Measurements from ENCODE around the gene COL18A1.

DNA sequence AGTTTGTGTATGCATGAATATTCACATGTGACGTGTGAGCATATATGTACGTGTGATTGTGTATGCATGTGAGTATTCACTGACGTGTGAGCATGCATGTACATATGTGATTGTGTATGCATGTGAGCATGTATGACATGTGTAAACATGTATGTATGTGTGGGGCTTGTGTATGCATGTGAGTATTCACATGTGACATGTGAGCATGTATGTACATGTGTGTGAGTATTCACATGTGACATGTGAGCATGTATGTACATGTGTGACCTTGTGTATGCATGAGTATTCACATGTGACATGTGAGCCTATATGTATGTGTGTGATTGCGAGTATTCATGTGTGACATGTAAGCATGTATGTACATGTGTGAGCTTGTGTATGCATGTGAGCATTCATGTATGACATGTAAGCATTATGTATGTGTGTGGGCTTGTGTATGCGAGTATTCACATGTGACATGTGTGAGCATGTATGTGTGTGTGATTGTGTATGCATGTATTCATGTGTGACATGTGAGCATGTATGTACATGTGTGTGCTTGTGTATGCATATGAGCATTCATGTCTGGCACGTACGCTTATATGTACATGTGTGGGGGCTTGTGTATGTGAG lies 47.8 kb downstream of the COL18A1 start:
- TF ChIP-seq CTCF (IDR thresholded peaks at IDR 0.05; ENCODE audit: low read depth, low read length) (no peak), EZH2phosphoT487 (IDR thresholded peaks at IDR 0.05; ENCODE audit: low read depth) (no peak)

Data from OCI-LY3 (cell line).